ENCODE data around the gene KDM4B. TPM values are rescaled to one million over a fixed set of nuclear protein-coding genes. Genes with fewer than 3 reads are reported as not detected.
"Not testable (repeated sequence)": the region's sequence is repeated elsewhere in the genome, so short reads cannot be mapped to it uniquely, and the experiment has no call there.

The KDM4B gene
- total RNA-seq, 4 donors from 2014 or later: 26.6 to 84.2 (median 39.9) TPM

- no peaks in the 10 kb centered on the region for H3K36me3 ChIP-seq
- DNase-seq: no peak
- H3K9me3 ChIP-seq: no peaks in the 10 kb centered on the region
- intact Hi-C loops (cut with DNase I; ENCODE audit: low total_unique reads) (no loop called here), in situ Hi-C loops (cut with MboI; ENCODE audit: low pct_ligation_motif_present in 1 of 4, low pct_unique_long_range_greater_than_20kb in 1 of 4, low sequenced_read_pairs in 3 of 4) (no loop called here)
- WGBS, 2 donors (ENCODE audit: low coverage in 1 of 2): 89 to 93% methylated on average over 6 to 18 of the region's 18 CpGs
- H3K27ac ChIP-seq: no peak overlapping the region
- H3K4me3 ChIP-seq: no peak overlapping the region
- H3K4me1 ChIP-seq: no peaks in the 10 kb centered on the region
- H3K27me3 ChIP-seq: no peaks in the 10 kb centered on the region
- no peak for TF ChIP-seq POLR2AphosphoS5 (IDR thresholded peaks at IDR 0.05)
- no peak for TF ChIP-seq EP300 (IDR thresholded peaks at IDR 0.05; ENCODE audit: low read depth)
- TF ChIP-seq, protein P1, sequence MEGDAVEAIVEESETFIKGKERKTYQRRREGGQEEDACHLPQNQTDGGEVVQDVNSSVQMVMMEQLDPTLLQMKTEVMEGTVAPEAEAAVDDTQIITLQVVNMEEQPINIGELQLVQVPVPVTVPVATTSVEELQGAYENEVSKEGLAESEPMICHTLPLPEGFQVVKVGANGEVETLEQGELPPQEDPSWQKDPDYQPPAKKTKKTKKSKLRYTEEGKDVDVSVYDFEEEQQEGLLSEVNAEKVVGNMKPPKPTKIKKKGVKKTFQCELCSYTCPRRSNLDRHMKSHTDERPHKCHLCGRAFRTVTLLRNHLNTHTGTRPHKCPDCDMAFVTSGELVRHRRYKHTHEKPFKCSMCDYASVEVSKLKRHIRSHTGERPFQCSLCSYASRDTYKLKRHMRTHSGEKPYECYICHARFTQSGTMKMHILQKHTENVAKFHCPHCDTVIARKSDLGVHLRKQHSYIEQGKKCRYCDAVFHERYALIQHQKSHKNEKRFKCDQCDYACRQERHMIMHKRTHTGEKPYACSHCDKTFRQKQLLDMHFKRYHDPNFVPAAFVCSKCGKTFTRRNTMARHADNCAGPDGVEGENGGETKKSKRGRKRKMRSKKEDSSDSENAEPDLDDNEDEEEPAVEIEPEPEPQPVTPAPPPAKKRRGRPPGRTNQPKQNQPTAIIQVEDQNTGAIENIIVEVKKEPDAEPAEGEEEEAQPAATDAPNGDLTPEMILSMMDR (IDR thresholded peaks at IDR 0.05): no peak
- no peak for TF ChIP-seq POLR2A (IDR thresholded peaks at IDR 0.05)
Observed at GRCh38 chr19:4952945-4953344, 16.0 kb upstream of the KDM4B start.

GRCh38 chr19:4954320-4955149, 14.4 kb upstream of the KDM4B start:
- DNase-seq; H3K36me3 ChIP-seq; in situ Hi-C loops (cut with MboI; ENCODE audit: low pct_ligation_motif_present in 1 of 4, low pct_unique_long_range_greater_than_20kb in 1 of 4, low sequenced_read_pairs in 3 of 4); H3K9me3 ChIP-seq; H3K27ac ChIP-seq; H3K27me3 ChIP-seq; intact Hi-C loops (cut with DNase I; ENCODE audit: low total_unique reads); H3K4me3 ChIP-seq; H3K4me1 ChIP-seq: not testable (repeated sequence)
- WGBS, 2 donors (ENCODE audit: low coverage in 1 of 2): 70 to 91% methylated on average over 4 to 44 of the region's 46 CpGs

- no peaks in the 10 kb centered on the region for H3K4me1 ChIP-seq
- no peak overlapping the region for H3K27ac ChIP-seq
- no peak overlapping the region for H3K4me3 ChIP-seq
- no peaks in the 10 kb centered on the region for H3K9me3 ChIP-seq
- TF ChIP-seq POLR2AphosphoS5 (IDR thresholded peaks at IDR 0.05): no peak
- no peak for TF ChIP-seq EP300 (IDR thresholded peaks at IDR 0.05; ENCODE audit: low read depth)
- no peak for TF ChIP-seq POLR2A (IDR thresholded peaks at IDR 0.05)
- TF ChIP-seq, protein P1 (IDR thresholded peaks at IDR 0.05): no peak
- DNase-seq: no peak
- in situ Hi-C loops (cut with MboI; ENCODE audit: low pct_ligation_motif_present in 1 of 4, low pct_unique_long_range_greater_than_20kb in 1 of 4, low sequenced_read_pairs in 3 of 4) (no loop called here), intact Hi-C loops (cut with DNase I; ENCODE audit: low total_unique reads) (no loop called here)
- WGBS, 2 donors (ENCODE audit: low coverage in 1 of 2): 98% methylated on average over 10 of the region's 10 CpGs; no CpG with 5 or more reads in 1 of the 2 donors
- H3K36me3 ChIP-seq: no peaks in the 10 kb centered on the region
- H3K27me3 ChIP-seq: no peaks in the 10 kb centered on the region
Observed at GRCh38 chr19:4955274-4955673, 13.6 kb upstream of the KDM4B start.

- no peaks in the 10 kb centered on the region for H3K36me3 ChIP-seq
Observed at GRCh38 chr19:4957981-4958380, 10.9 kb upstream of the KDM4B start.

More at GRCh38 chr19:4957981-4958380, 10.9 kb upstream of the KDM4B start:
- no peak overlapping the region for H3K4me3 ChIP-seq
- H3K27ac ChIP-seq: no peak overlapping the region
- intact Hi-C loops (cut with DNase I; ENCODE audit: low total_unique reads): no loop called here
- no peak for TF ChIP-seq EP300 (IDR thresholded peaks at IDR 0.05; ENCODE audit: low read depth)
- no peak for TF ChIP-seq POLR2A (IDR thresholded peaks at IDR 0.05)
- no peak for TF ChIP-seq POLR2AphosphoS5 (IDR thresholded peaks at IDR 0.05)
- TF ChIP-seq, protein P1 (IDR thresholded peaks at IDR 0.05): no peak
- H3K27me3 ChIP-seq: no peaks in the 10 kb centered on the region
- 90 to 94% methylated on average over 2 of the region's 8 CpGs for whole genome bisulfite sequencing, 2 donors (ENCODE audit: low coverage in 1 of 2)
- H3K9me3 ChIP-seq: no peaks in the 10 kb centered on the region
- in situ Hi-C loops (cut with MboI; ENCODE audit: low pct_ligation_motif_present in 1 of 4, low pct_unique_long_range_greater_than_20kb in 1 of 4, low sequenced_read_pairs in 3 of 4): no loop called here
- DNase-seq: no peak
- H3K4me1 ChIP-seq: no peaks in the 10 kb centered on the region

All from transverse colon (tissue), 4 donors.